DMS114 treated with DMSO at 0.1 percent for 48 hours (cell line): Measurements from ENCODE around the gene C1orf210.

Experiments
- DNase-seq: peaks from one replicate; lab custom pipeline; 2025; ENCODE audit not compliant: unreplicated experiment; lab: John Stamatoyannopoulos, UW

Gene C1orf210

DNA sequence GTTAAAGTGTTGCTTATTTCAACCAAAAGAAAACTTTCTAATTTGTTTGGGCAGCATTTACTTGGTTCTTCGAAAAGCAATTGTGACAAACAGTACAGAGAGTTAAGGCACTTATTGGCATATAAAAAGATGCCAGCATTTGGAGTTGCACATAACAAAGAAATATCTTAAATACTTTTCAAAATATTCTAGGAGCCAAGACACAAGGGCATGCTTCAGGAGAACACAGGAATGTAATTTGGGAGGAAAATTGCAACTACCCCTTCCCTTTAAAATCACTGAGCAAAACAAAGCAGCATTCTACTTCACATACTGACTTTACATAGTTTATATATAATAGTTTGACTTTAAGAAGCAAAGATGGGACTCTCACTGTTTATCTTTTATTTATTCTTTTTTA is 10.8 kb upstream of the C1orf210 start:
- no peak for DNase-seq

DNA sequence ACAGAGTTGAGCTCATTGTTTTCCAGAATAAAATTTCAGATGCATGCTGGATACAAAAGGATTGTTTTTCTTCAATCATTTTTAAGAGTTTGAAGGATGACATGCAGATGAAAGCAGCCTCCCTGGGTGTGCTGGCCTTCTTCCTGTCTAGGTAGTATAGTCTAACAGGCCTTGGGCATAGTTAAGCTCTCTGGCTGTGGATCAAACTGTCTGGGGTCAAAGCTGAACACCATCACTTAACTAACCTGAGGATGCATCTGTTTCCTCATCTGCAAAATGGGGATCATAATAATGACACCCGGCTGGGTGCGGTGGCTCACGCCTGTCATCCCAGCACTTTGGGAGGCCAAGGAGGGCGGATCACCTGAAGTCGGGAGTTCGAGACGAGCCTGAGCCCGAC is 9.4 kb upstream of the C1orf210 start:
- no peak for DNase-seq

DNA sequence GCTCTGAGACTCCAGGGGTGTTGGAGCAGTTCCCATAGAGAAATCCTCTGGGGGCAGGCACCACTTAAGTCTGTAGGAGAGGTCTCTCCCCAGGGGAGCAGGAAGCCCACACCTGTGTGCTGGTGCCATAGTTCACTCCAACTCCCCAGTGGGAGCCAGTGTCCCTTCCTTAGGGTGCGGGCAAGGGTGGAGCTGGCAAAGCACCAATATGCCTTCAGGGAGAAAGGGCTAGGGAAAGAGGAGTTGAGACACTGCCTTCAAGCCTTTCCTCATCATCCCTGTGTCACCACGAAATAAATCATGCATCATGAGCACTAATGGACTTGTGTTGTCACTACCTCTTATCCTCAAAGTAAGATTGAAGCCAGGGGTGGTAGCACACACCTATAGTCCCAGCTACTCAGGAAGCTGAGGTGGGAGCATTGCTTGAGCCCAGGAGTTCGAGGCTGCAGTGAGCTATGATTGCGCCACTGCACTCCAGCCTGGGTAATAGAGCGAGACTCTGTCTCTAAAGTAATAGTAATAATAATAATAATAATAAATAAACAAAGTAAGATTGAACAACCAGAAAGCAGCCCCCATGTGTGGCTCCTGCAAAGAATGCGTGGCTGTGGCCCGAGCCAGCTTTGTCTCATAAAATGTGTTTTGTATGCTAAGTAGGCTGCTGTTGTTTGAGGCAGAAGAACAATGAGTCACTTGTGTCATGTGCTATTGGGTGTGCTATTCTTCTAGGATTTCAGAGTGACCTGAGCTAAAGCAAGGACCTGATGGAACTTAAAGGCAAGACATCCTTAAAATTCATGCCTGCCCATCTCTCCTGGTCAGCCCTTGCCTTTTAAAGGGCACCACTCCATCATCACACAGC is 8.7 kb upstream of the C1orf210 start:
- no peak for DNase-seq

DNA sequence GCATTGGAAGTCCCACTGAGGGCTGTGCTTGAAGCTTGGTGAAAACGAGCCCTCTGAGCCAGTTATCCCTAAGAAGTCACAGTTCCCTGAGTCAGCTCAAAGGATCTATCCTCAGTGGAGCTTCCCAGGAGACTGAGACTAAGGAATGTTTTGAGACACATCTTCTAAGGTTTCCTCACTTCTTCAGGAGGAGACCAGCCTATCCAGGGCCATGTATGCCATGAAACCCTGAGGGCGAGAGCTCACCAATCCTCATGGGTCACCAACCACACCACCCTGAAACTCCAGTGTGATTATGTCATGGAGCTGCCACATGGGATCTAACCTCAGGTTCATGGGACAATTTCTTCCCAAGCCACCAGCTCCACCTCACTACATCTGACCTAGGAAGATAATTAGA is 7.8 kb upstream of the C1orf210 start:
- DNase-seq: no peak

DNA sequence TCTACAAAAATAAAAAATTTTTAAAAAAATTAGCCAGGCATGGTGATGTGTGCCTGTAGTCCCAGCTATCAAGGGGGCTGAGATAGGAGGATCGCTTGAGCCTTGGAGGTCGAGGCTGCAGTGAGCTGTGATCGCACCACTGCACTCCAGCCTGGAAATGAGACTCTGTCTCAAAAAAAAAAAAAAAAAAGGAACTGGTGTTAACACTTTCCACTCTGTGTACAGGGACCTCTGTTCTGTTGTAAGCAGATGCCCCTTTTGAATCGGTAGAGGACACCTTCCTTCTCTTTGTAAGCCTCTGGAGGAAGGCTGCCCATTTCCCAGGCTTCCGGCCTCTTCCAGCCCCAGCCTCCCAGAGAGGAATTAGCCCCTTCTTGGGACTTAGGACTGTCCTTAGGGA is 7.3 kb upstream of the C1orf210 start:
- no peak for DNase-seq

DNA sequence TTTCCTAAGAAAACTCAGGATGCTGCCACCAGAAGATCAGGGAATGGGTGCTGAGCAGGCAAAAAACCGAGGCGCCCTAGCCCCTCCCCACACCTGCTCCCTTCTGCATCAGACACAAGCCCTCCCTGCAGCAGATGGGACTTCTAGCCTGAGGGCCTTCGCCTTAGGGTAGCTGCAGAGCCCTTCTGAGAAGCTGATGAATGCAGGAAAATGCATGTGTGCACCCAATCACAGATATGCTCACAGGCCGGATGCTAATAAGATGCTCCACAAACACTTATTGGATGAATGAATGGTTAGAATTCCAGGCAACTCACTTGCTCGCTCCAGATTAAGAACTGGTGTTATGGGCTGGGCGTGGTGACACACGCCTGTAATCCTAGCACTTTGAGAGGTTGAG is 6.8 kb upstream of the C1orf210 start:
- DNase-seq: no peak

DNA sequence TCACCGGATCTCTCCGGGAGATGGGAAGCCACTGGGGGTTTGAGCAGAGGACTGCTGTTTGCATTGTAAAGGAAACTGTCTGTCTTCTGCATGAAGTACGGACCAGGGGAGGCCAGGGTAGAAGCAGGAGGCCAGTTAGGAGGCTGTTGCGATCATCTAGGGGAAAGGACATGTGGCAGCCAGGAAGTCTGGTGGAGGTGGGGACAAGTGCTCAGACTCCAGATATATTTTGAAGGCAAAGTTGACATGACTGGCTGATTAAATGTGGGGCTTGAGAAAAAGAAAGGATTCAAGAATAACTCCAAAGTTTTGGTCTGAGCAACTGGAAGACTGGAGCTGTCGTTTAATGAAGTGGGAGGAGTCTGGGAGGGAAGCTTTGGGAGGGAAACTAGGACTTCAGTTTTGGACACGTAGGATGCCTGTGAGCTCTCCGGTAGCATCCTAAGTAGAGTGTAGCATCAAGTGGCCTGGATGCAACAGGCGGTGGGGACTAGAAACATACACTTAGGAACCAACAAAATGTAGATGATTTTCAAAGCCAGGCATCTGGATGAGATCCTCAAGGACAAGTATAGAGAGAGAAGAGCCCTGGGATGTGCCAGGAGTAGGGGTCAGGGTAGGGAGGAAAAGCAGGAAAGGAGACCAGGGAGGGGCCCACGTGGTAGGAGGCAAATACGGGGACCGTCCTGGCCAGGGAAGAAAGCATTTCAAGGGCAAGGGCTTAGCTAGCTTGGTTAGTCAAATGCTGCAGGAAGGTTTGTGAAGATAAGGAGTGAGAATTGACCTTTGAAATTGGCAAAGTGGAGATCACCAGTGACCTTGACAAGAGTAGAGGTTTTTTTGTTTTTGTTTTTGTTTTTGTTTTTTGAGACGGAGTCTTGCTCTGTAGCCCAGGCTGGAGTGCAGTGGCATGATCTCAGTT is 3.7 kb upstream of the C1orf210 start:
- no peak for DNase-seq

DNA sequence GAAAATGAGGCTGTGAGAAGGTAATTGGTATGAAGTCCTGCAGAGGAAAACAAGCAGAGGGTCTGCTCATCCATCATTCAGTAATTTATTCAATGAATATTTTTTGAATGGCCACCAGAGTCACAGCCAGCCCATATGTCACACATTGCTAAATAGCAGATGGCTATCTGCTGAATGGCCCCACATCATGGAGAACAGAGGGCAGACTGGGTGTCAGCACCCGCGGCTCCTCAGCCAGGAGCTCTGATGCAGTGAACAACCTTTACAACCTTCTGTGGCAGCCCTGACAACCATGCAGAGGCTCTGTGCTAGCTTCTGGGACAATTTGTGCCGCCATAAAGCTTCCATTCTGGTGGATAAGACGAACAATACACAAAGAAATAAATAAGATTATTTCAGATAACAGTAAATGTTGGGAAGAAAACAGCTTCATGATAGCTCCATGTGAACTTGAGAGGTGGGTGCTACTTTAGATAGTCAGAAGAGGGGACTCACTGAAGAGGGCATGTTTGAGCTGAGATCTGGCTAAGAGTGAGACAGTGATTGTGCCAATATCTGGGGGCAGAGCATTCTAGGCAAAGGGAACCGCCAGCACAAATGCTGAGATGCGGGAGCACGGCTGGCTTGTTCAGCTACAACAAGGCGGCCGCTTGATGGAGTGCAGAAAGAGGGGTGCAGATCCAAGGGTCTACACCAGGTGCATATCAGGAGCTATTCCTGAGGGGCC is 2.8 kb upstream of the C1orf210 start:
- DNase-seq: no peak

DNA sequence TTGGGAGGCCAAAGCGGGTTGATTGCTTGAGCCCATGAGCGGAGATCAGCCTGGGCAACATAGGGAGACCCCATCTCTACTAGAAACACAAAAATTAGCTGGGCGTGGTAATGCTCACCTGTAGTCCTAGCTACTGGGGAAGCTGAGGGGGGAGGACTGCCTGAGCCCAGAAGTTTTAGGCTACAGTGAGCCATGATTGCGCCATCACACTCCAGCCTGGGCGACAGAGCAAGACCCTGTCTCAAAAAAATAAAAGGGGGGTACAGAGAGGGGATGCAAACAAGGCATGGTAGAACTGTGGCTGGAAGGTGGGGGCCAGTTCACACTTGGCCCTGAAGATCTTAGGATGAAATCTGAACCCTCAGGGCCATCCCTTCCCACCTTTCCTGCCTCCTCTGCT is 1.2 kb upstream of the C1orf210 start:
- DNase-seq: no peak

DNA sequence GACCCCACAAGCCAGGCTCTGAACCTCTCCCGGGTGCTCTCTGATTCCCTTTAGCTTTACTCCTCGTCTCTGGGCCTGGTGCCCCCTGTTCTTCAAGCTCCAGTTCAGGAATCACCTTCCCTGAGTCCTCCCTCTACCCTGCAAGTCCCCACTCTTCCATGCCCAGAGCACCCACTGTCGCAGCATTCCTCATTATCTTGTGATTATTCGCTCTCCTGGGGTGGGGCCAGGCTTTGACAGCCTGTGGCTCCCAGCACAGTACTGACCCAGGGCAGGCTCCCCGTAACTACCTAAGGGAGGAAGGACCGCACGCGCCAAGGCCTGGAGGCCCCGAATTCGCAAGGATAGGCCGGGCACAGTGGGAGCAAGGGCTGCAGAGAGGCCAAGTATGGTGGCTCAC is 734 bp upstream of the C1orf210 start:
- DNase-seq: no peak

DNA sequence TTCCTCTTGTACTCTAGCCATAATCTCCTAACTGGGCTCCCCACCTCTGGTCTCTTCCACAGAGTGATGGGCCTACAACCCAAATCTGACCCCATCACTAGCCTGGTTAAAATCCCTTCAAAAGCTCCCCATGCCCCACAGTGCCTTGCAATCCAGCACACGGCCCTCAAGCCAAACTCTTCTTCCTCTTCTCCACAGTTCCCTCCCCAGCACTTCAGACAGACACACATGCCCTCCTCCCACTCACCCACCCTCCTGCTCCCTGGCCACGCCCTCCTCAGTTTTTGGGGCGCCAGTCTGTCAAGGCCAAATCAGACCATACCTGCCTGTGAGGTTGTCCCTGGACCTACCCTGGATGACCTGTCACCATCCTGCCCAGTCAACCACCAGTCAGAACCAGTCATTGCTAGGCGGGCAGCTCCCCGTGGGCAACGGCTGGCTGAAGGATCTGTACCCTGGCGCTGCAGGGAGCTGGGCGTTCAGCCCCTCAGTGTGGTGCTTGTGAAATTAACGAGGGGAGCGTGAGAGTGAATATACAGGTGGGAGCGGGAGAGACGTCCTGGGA is 753 bp downstream of the C1orf210 start:
- no peak for DNase-seq

DNA sequence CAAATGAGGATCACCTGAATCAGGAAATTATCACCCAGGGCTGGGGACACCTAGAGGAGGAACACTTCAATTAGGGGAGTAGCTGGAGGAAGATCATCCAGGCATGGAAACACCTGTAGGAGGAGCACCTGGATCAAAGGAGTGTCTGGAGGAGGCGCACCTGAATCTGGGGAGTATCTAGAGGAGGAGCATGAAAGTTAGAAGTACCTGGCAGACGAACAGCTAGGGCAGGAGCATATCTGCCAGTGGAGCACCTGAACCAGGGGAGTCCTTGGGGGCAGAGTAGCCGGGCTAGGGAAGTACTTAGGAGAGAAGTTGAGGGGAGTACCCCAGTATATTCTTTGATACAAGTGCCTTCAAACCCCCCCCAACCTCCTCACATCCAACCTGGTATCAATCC is 1.3 kb downstream of the C1orf210 start:
- DNase-seq: no peak

DNA sequence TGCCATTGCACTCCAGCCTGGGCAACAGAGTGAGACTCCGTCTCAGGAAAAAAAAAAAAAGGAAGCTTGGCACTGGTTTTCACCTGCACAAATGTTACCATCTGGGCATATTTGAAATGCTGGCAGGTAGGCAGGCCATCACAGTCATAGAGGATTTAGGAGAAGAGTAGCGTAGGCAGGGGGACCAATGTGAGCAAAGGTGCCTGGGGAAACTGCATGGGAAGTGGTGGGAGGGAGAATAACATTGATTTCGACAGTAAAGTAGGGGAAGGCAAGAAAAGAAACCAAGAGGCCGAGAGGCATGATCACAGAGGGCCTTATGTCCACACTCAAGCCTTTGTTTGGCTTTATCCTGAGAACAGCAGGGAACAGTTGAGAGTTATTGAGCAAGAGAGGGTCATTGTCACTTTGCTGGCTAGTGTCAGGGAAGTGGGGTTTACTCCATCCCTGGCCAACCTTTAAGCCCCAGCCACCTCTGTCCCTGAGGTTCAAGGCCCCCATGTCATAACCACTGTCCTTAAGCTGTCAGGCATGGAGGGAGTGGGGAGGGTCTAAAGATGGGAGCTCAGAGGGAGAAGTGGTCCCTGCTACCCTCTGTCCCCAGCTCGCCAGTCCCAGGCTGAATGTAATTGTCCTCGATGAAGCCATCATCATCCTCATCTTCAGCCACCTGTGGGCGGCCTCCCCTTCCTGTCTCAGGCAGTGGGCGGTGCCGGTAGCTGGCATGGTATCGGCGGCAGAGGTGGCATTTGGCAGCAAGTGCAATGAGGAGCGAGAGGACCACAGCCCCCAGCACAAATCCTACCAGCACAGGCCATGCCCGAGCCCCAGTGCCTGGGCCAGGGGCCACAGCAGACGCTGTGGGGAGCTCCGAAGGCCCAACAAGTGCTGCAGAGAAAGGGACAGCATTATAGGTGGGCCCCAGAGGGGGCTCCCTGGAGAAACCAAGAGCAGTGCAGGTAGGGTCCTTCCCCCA is 2.9 kb downstream of the C1orf210 start:
- DNase-seq: no peak

DNA sequence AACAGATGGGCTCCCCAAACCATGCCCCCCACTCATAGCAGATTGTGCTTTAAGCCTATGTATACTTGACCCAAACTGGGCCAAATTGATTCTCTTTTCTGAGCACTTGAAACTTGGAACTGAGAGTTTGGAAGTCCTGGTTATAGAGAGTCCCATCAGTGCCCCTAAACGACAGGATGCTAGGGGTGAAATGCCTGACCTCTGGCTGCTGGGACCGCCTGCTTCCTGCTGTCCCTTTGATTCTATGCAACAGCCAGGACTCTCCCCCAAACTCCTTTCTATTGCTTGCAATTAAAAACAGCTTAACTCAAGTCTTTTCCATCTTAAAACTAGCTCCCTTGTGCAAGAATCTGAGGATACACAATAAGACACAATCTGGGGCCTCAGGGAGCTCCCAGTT is 4.7 kb downstream of the C1orf210 start:
- no peak for DNase-seq

DNA sequence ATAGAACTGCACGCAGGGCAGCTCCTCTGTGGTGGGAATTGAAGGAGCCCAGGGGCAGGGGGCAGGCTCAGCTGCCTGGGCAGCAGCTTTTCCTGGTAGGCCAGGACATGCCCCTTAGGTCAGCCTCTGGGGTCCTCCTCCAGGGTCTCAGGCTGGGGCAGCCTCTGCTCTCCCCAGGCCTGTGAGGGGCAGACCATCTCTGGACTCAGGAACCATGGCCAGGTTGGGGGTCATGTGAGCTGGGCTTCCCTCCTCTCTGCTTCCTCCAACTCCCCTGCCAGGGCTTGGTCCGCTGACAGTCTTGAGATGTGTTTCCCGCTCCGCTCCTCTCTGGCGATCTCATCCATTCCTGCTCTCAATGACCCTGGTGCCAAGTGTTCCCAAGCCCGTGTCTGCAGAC is 5.7 kb downstream of the C1orf210 start:
- DNase-seq: no peak

DNA sequence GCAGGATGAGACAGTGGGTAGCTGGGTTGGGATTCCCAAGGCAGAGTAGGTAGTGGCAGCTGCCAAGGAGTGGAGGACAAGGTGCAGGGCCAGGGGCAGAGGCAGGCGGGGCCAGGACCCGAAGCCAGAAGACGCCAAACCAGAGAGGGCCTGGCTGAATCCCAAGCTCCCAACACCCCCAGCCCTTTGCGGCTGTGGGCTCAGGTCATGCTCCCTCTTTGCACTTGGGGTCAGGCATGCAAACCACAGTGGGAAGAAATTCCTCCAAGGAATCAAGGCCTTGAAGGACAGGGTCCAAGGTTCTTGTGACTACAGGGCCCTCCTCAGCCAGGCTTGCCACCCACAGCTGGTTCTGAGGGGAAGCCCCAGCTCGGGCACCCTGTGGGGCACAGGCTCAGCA is 6.2 kb downstream of the C1orf210 start:
- DNase-seq: no peak

DNA sequence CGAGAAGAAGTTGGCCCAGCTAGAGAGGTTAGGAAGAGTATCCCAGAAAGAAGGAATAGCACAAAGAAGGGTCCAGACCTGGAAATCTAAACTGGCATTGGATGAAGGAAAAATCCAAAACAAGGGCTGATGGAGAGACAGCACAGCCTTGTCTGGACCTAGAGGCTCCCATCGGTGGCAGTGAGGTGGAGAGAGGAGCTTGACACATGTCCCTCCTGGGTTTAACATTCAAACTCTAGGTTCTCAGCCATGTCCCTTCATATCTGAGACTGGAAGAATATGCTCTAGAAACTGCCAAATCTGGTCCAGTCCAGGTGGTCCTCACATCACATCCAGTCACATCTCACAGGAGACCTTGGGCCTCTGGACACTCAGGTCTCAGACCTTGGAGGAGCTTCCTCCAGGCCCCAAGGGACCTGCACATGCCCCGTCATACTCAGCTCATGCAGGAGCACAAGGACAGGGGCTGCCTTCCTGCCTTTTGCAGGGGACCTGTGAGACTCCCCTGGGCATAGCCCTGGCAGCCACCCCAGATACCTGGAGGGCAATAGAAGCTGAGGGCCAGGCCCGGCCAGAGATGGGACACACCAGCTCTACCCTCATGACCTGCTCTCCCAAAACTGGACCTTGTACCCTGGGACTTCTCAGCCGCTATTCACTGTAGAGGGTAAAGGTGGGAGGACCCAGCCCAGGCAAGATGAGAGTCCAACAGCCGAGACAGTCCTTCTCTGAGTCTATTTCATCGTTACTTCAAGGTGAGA is 8.1 kb downstream of the C1orf210 start:
- no peak for DNase-seq

DNA sequence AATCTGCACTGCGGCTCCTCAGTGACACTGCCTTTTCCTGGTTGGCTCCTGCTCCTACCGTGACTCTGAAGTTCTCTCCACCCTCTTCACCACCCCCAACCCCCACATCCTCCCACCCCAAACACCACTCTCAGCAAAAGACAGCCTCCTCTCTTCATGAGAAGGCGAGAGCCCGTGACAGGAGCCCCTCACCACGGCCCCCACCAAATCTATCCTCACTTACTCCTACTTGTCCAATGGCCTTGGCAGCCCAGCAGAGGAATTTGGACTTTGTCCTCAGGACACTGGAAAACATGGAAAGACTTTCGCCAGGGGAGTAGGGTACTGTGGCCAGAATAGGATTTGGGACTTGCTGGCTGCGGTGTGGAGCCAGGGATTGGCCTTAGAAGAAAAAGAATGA is 8.7 kb downstream of the C1orf210 start:
- DNase-seq: no peak
